Spleen (tissue), 11 donors: ENCODE data around the gene ATOSA. TPM values are rescaled to one million over a fixed set of nuclear protein-coding genes. Genes with fewer than 3 reads are reported as not detected.

Experiments used
- DNase-seq: peaks from one replicate; pipeline ENCODE4 v3.0.0-alpha.2; 2020
- H3K27ac ChIP-seq, 8 donors: fragments of 200-600 bp; sonication (generic) in 7 of 8; 1 replicate in 4 of 8; 2 replicates in 4 of 8; pipeline versions ENCODE4 v1.5.0 to v1.8.0; 2016 to 2021; ENCODE audit warnings: inconsistent platforms in 4 of 8, mild to moderate bottlenecking in 4 of 8, moderate library complexity in 1 of 8
- H3K27me3 ChIP-seq, 7 donors: fragments of 200-600 bp; sonication (generic) in 6 of 7; replicated peaks in 1 of 7; 1 replicate in 4 of 7; 2 replicates in 3 of 7; pipeline versions ENCODE4 v1.5.0 to v1.8.0; 2016 to 2021; ENCODE audit warnings: inconsistent platforms in 3 of 7, mild to moderate bottlenecking in 1 of 7
- H3K36me3 ChIP-seq, 6 donors: fragments of 200-600 bp; sonication (generic) in 5 of 6; 1 replicate in 4 of 6; 2 replicates in 2 of 6; pipeline versions ENCODE4 v1.5.0 to v1.8.0; 2016 to 2021; ENCODE audit warnings: inconsistent platforms in 2 of 6
- H3K4me1 ChIP-seq, 6 donors: fragments of 200-600 bp; sonication (generic) in 5 of 6; 1 replicate in 3 of 6; 2 replicates in 3 of 6; pipeline versions ENCODE4 v1.5.0 to v1.8.0; 2016 to 2021; ENCODE audit warnings: inconsistent platforms in 3 of 6
- H3K4me3 ChIP-seq, 8 donors: fragments of 200-600 bp; sonication (generic) in 7 of 8; 1 replicate in 4 of 8; 2 replicates in 4 of 8; pipeline versions ENCODE4 v1.5.0 to v1.8.0; 2016 to 2021; ENCODE audit warnings: inconsistent platforms in 4 of 8, mild to moderate bottlenecking in 4 of 8, moderate library complexity in 2 of 8
- H3K9me3 ChIP-seq, 8 donors: fragments of 200-600 bp; sonication (generic) in 7 of 8; 1 replicate in 4 of 8; 2 replicates in 4 of 8; pipeline versions ENCODE4 v1.5.0 to v1.8.0; 2016 to 2021; ENCODE audit warnings: inconsistent platforms in 4 of 8
- CTCF ChIP-seq, 11 experiments: fragments of 200-600 bp in 7 of 11; fragments of 450-650 bp in 4 of 11; sonication (generic) in 4 of 11; IDR thresholded peaks in 8 of 11; conservative IDR thresholded peaks in 3 of 11; 1 replicate in 7 of 11; 2 replicates in 4 of 11; pipeline versions ENCODE4 v1.4.0 to v1.8.0; 2016 to 2021; ENCODE audit warnings: antibody characterized with exemption in 11 of 11, inconsistent platforms in 4 of 11, mild to moderate bottlenecking in 1 of 11
- POLR2A ChIP-seq, 3 donors: fragments of 450-650 bp; IDR thresholded peaks; one replicate each; pipeline ENCODE4 v1.5.1; 2017; ENCODE audit warnings: antibody characterized with exemption in 3 of 3, mild to moderate bottlenecking in 1 of 3
- POLR2AphosphoS5 ChIP-seq, 3 donors: sonication (generic); formaldehyde crosslinking; IDR thresholded peaks; one replicate each; pipeline ENCODE4 v1.5.1; 2017; ENCODE audit warnings: antibody characterized with exemption in 3 of 3
- WGBS, 5 donors: extraction: QIAGEN DNeasy Blood & Tissue Kit in 3 of 5; methylation state at CpG; one replicate each; pipeline versions ENCODE4 v1.1.5 to v1.1.7; 2013 to 2018; 5-methylcytosine and 5-hydroxymethylcytosine counted together
- intact Hi-C: fragments of 100-400 bp; cut with DNase I; formaldehyde crosslinking; loops from one replicate; pipeline ENCODE4 v1.15.0; 2023; ENCODE audit warnings: low total_unique reads
- polyA plus RNA-seq, 3 donors: library from polyadenylated mRNA; stranded (reverse); fragments of 200-250 nt; gene quantifications; one replicate each; pipeline ENCODE4 v1.2.1, GENCODE V29; 2013
- total RNA-seq, 7 donors: library from RNA; depleted of rRNA in 3 of 7; stranded (reverse); fragments of >200 nt in 3 of 7; fragmentation: NEBNext Ultra II Directional in 4 of 7; extraction: Animal tissue kit (Norgen Biotek cat#: 25700) in 4 of 7; gene quantifications; one replicate each; pipeline versions ENCODE4 v1.1.0 to v1.2.1, GENCODE V29; 2016 to 2021
- donor health status: healthy with polysubstance abuse.
- donor health status: DM: no; HTN: no; CAD: no; lungs with moderate emphysema.
- donor health status: DM: no; HTN: no; CAD: no.
- donor health status: Bipolar disorder and iron deficiency.
- donor health status: healthy.
- donor health status: DM: no; HTN: no; CAD: no.
- donor health status: DM: yes; HTN: yes; CAD: no.

Gene ATOSA
- total and polyA plus RNA-seq, 10 donors, result 57.0 to 148 (median 74.7) TPM

GRCh38 chr15:52699457-52699856 is 20.3 kb upstream of the ATOSA start:
- Histone ChIP-seq H3K4me3 (no peak overlapping the region), H3K27ac (no peak overlapping the region), H3K9me3 (no peaks in the 10 kb centered on the region), H3K36me3 (no peaks in the 10 kb centered on the region), H3K27me3 (no peaks in the 10 kb centered on the region), H3K4me1 (peaks cover 0 to 12% (median 0%) of the 10 kb centered on the region in 6 donors)
- WGBS, 5 donors, result 59 to 70% (median 67%) methylated on average over 3 of the region's 3 CpGs
- intact Hi-C loops, result no loop called here
- DNase-seq, result no peak
- no peak for TF ChIP-seq POLR2AphosphoS5 (IDR thresholded peaks at IDR 0.05)
- no peak for TF ChIP-seq POLR2A (IDR thresholded peaks at IDR 0.05)
- no peak for TF ChIP-seq CTCF (IDR thresholded peaks at IDR 0.05 in 8 of 11, conservative IDR thresholded peaks at IDR 0.05 in 3 of 11)

- Histone ChIP-seq H3K4me3 (no peak overlapping the region), H3K27me3 (no peaks in the 10 kb centered on the region), H3K36me3 (no peaks in the 10 kb centered on the region), H3K4me1 (peaks cover 0 to 12% (median 0%) of the 10 kb centered on the region in 6 donors), H3K27ac (no peak overlapping the region), H3K9me3 (no peaks in the 10 kb centered on the region)
- intact Hi-C loops, result no loop called here
- DNase-seq, result no peak
- no peak for TF ChIP-seq CTCF (IDR thresholded peaks at IDR 0.05 in 8 of 11, conservative IDR thresholded peaks at IDR 0.05 in 3 of 11)
- no peak for TF ChIP-seq POLR2AphosphoS5 (IDR thresholded peaks at IDR 0.05)
- no peak for TF ChIP-seq POLR2A (IDR thresholded peaks at IDR 0.05)
- 0 to 46% (median 0%) methylated on average over 1 of the region's 1 CpG for WGBS, 5 donors
These were observed 19.3 kb upstream of the ATOSA start for GRCh38 chr15:52698514-52698913.

GRCh38 chr15:52697051-52697450 is 17.9 kb upstream of the ATOSA start:
- intact Hi-C loops, result no loop called here
- Histone ChIP-seq H3K36me3 (no peaks in the 10 kb centered on the region), H3K4me3 (no peak overlapping the region), H3K27me3 (no peaks in the 10 kb centered on the region), H3K4me1 (peaks cover 0 to 7% (median 0%) of the 10 kb centered on the region in 6 donors), H3K9me3 (no peaks in the 10 kb centered on the region), H3K27ac (no peak overlapping the region)
- TF ChIP-seq CTCF (IDR thresholded peaks at IDR 0.05 in 8 of 11, conservative IDR thresholded peaks at IDR 0.05 in 3 of 11) (no peak), POLR2AphosphoS5 (IDR thresholded peaks at IDR 0.05) (no peak), POLR2A (IDR thresholded peaks at IDR 0.05) (no peak)
- 81 to 93% (median 87%) methylated on average over 2 of the region's 2 CpGs for WGBS, 5 donors
- no peak for DNase-seq

GRCh38 chr15:52695154-52695553 is 16.0 kb upstream of the ATOSA start:
- no peak for DNase-seq
- 93 to 98% (median 97%) methylated on average over 2 of the region's 2 CpGs for WGBS, 5 donors
- TF ChIP-seq POLR2A (IDR thresholded peaks at IDR 0.05), result no peak
- no peak overlapping the region for H3K4me3 ChIP-seq
- H3K27me3 ChIP-seq, result no peaks in the 10 kb centered on the region
- no peaks in the 10 kb centered on the region for H3K9me3 ChIP-seq
- H3K4me1 ChIP-seq, result peaks cover 0 to 4% (median 0%) of the 10 kb centered on the region in 6 donors
- no peaks in the 10 kb centered on the region for H3K36me3 ChIP-seq
- intact Hi-C loops, result no loop called here
- H3K27ac ChIP-seq, result no peak overlapping the region

- H3K27me3 ChIP-seq, result no peaks in the 10 kb centered on the region
- no peaks in the 10 kb centered on the region for H3K9me3 ChIP-seq
- H3K4me3 ChIP-seq, result no peak overlapping the region
- TF ChIP-seq POLR2A (IDR thresholded peaks at IDR 0.05) (no peak), POLR2AphosphoS5 (IDR thresholded peaks at IDR 0.05) (no peak), CTCF (IDR thresholded peaks at IDR 0.05 in 8 of 11, conservative IDR thresholded peaks at IDR 0.05 in 3 of 11) (no peak)
- peaks cover 0 to 6% (median 0%) of the 10 kb centered on the region in 6 donors for H3K4me1 ChIP-seq
- H3K27ac ChIP-seq, result no peak overlapping the region
- intact Hi-C loops, result no loop called here
- 84 to 94% (median 88%) methylated on average over 1 of the region's 1 CpG for WGBS, 5 donors
- DNase-seq, result no peak
- no peaks in the 10 kb centered on the region for H3K36me3 ChIP-seq
These were observed 10.4 kb upstream of the ATOSA start for GRCh38 chr15:52689562-52689961.
